HG02623 (cell line): ENCODE results near the gene EDC4.

Source experiments
- ATAC-seq: cut with Tn5 transposase; IDR thresholded peaks from one replicate; pipeline ENCODE4 v1.9.1; 2021; ENCODE audit warnings: moderate library complexity; ENCODE audit not compliant: unreplicated experiment

Gene EDC4

GRCh38 chr16:67930678-67931211, 57.9 kb downstream of the EDC4 start:
- ATAC-seq: no peak
